SK-N-SH (cell line): ENCODE data around the gene ITIH5. TPM values are rescaled to one million over a fixed set of nuclear protein-coding genes. Genes with fewer than 3 reads are reported as not detected.

Source experiments
- CTCF ChIA-PET: fragments of 300-600, 350-600 bp; formaldehyde crosslinking; extraction: SDS; loops from one replicate; lab custom pipeline; 2021; lab: Yijun Ruan, JAX
- POLR2A ChIA-PET: fragments of 350-600 bp; sonication (Branson Sonifier 250); formaldehyde crosslinking; extraction: SDS; loops from one replicate; lab custom pipeline; 2020; ENCODE audit warnings: antibody characterized with exemption, inconsistent platforms; lab: Yijun Ruan, JAX
- DNase-seq: peaks from one replicate; pipeline ENCODE4 v3.0.0; 2012
- H2AFZ ChIP-seq: fragments of 200-600 bp; sonication (generic); 2 replicates; pipeline ENCODE4 v1.8.1; 2016; ENCODE audit warnings: antibody characterized with exemption, mild to moderate bottlenecking, low read depth
- H3F3A ChIP-seq: fragments of 200-600 bp; sonication (generic); replicated peaks from 2 replicates; pipeline ENCODE3; 2016; ENCODE audit warnings: antibody characterized with exemption, mild to moderate bottlenecking; ENCODE audit not compliant: insufficient read depth
- H3K27ac ChIP-seq, 2 experiments: fragments of 200-500 bp in 1 of 2; fragments of 200-600 bp in 1 of 2; sonication (Bioruptor generic) in 1 of 2; sonication (generic), shearing (Covaris generic) in 1 of 2; 2 replicates each; pipeline versions ENCODE4 v1.5.1 to v1.6.1; 2014 to 2016; ENCODE audit warnings: low read depth in 2 of 2, inconsistent platforms in 1 of 2, low read length in 1 of 2, mild to moderate bottlenecking in 1 of 2, mixed read lengths in 1 of 2
- H3K27me3 ChIP-seq: fragments of 200-600 bp; sonication (generic), shearing (Covaris generic); 2 replicates; pipeline ENCODE4 v1.6.1; 2016; ENCODE audit warnings: mixed run types; ENCODE audit not compliant: insufficient read depth
- H3K36me3 ChIP-seq, 2 experiments: fragments of 200-500 bp in 1 of 2; fragments of 200-600 bp in 1 of 2; sonication (Bioruptor generic) in 1 of 2; sonication (generic) in 1 of 2; replicated peaks in 1 of 2; 2 replicates each; pipeline versions ENCODE3 to v1.5.1; 2014 to 2016; ENCODE audit warnings: low read length in 1 of 2, mild to moderate bottlenecking in 1 of 2; ENCODE audit not compliant: insufficient read depth in 2 of 2, control insufficient read depth in 1 of 2
- H3K4me1 ChIP-seq, 2 experiments: fragments of 200-500 bp in 1 of 2; fragments of 200-600 bp in 1 of 2; sonication (Bioruptor generic) in 1 of 2; sonication (generic), shearing (Covaris generic) in 1 of 2; 2 replicates each; pipeline versions ENCODE4 v1.5.1 to v1.6.1; 2014 to 2016; ENCODE audit warnings: low read depth in 1 of 2, low read length in 1 of 2, mixed run types in 1 of 2; ENCODE audit not compliant: insufficient read depth in 2 of 2, control insufficient read depth in 1 of 2
- H3K4me2 ChIP-seq: fragments of 200-600 bp; sonication (generic), shearing (Covaris generic); 2 replicates; pipeline ENCODE4 v1.6.1; 2017; ENCODE audit warnings: mixed run types
- H3K4me3 ChIP-seq, 2 experiments: fragments of 200-500 bp in 1 of 2; fragments of 200-600 bp in 1 of 2; sonication (Bioruptor generic) in 1 of 2; sonication (generic), shearing (Covaris generic) in 1 of 2; 2 replicates each; pipeline versions ENCODE4 v1.5.1 to v1.8.1; 2014 to 2016; ENCODE audit warnings: low read depth in 2 of 2, inconsistent platforms in 1 of 2, low read length in 1 of 2, mild to moderate bottlenecking in 1 of 2, mixed read lengths in 1 of 2, moderate library complexity in 1 of 2
- H3K79me2 ChIP-seq: fragments of 200-600 bp; sonication (generic); 2 replicates; pipeline ENCODE4 v1.8.1; 2017; ENCODE audit warnings: mild to moderate bottlenecking; ENCODE audit not compliant: insufficient read depth
- H3K9ac ChIP-seq: fragments of 200-600 bp; sonication (generic); 2 replicates; pipeline ENCODE4 v1.6.1; 2017; ENCODE audit warnings: mixed run types
- H3K9me2 ChIP-seq: fragments of 200-600 bp; sonication (generic); 2 replicates; pipeline ENCODE4 v1.6.1; 2017; ENCODE audit warnings: mixed run types
- H3K9me3 ChIP-seq: fragments of 200-600 bp; sonication (generic); 2 replicates; pipeline ENCODE4 v1.6.1; 2017; ENCODE audit warnings: mixed run types, mild to moderate bottlenecking, moderate library complexity
- H4K20me1 ChIP-seq: fragments of 200-600 bp; sonication (generic); 2 replicates; pipeline ENCODE4 v1.6.1; 2017; ENCODE audit warnings: mild to moderate bottlenecking, mixed run types; ENCODE audit not compliant: insufficient read depth
- ELF1 ChIP-seq: IDR thresholded peaks from 2 replicates; pipeline ENCODE4 v1.4.0; 2012
- EP300 ChIP-seq, 2 experiments: IDR thresholded peaks; 2 replicates each; pipeline versions ENCODE4 v1.4.0 to v1.6.1; 2012; ENCODE audit warnings: borderline replicate concordance in 1 of 2, low read depth in 1 of 2, low read length in 1 of 2
- EZH2phosphoT487 ChIP-seq: fragments of 200-600 bp; sonication (generic); IDR thresholded peaks from 2 replicates; pipeline ENCODE4 v1.6.1; 2017; ENCODE audit warnings: low read depth, mixed run types, mild to moderate bottlenecking, antibody characterized with exemption, moderate library complexity, borderline replicate concordance
- FOSL2 ChIP-seq: IDR thresholded peaks from 2 replicates; pipeline ENCODE4 v1.4.0; 2012; ENCODE audit warnings: low read depth, mild to moderate bottlenecking, moderate library complexity, borderline replicate concordance
- FOXJ3 ChIP-seq: sonication (generic); formaldehyde crosslinking; IDR thresholded peaks from 2 replicates; pipeline ENCODE4 v1.5.1; 2020; ENCODE audit warnings: mild to moderate bottlenecking, missing genetic modification reagents
- MEF2A ChIP-seq: IDR thresholded peaks from 2 replicates; pipeline ENCODE4 v1.4.0; 2012; ENCODE audit warnings: low read depth, borderline replicate concordance
- NFIC ChIP-seq: IDR thresholded peaks from 2 replicates; pipeline ENCODE4 v1.4.0; 2012; ENCODE audit warnings: borderline replicate concordance
- RAD21 ChIP-seq: IDR thresholded peaks from 2 replicates; pipeline ENCODE4 v1.6.1; 2012; ENCODE audit warnings: mild to moderate bottlenecking, low read length
- REST ChIP-seq: IDR thresholded peaks from 2 replicates; pipeline ENCODE4 v1.6.1; 2012; ENCODE audit warnings: mild to moderate bottlenecking, low read depth, low read length, moderate library complexity
- TAF1 ChIP-seq: IDR thresholded peaks from 2 replicates; pipeline ENCODE4 v1.6.1; 2012; ENCODE audit warnings: low read depth, mild to moderate bottlenecking, low read length, moderate library complexity, borderline replicate concordance
- YY1 ChIP-seq: IDR thresholded peaks from 2 replicates; pipeline ENCODE4 v1.4.0; 2012; ENCODE audit warnings: low read depth, mild to moderate bottlenecking
- WGBS: methylation state at CpG from one replicate; pipeline ENCODE4 v1.1.6; 2017; ENCODE audit warnings: low lambda C conversion rate; 5-methylcytosine and 5-hydroxymethylcytosine counted together
- polyA plus RNA-seq, 3 experiments: library from polyadenylated mRNA; depleted of rRNA; stranded (reverse); fragments of >200 nt; gene quantifications; 2 replicates each; pipeline ENCODE4 v1.2.3, GENCODE V29; 2012
- TF ChIP-seq, protein P1 (sequence below): IDR thresholded peaks from 2 replicates; pipeline ENCODE4 v1.4.0; 2012; ENCODE audit warnings: low read depth
- TF ChIP-seq, protein P2 (sequence below): IDR thresholded peaks from 2 replicates; pipeline ENCODE4 v1.4.0; 2012; ENCODE audit warnings: low read depth, borderline replicate concordance

The ITIH5 gene
- polyA plus RNA-seq, 1 of the 3 experiments (the other 2 are of a cell fraction) = 0.07 TPM

DNA sequence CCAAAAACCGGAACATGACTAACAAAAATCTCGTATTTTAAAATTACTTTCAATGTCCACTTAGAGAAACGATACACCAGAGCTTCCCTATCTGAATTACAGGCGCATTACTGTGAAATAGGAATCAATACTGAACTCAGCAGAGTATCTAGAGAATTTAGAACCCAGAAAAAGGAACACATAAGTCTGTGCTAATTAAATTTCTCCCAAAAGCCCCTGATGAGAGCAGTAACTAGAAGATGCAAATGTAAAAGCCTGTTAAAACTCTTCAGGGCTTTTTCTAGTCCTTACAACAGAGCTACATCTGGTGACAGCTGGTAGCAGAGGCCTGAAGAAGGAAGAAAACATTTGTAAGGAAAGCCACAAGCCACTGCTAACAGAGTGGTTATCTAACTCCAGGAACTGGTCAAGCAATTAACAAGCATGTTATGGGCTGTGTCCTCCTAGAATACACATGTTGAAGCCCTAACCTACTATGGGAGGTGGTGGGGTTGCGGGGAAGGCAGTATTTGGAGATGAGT, 24.2 kb downstream of the ITIH5 start:
- Histone ChIP-seq H3K27me3 (no peaks in the 10 kb centered on the region), H3K4me3 (no peak overlapping the region), H3K4me1 (no peaks in the 10 kb centered on the region), H4K20me1 (no peaks in the 10 kb centered on the region), H3K27ac (no peak overlapping the region), H2AFZ (no peak overlapping the region), H3K79me2 (no peaks in the 10 kb centered on the region), H3K9ac (no peak overlapping the region), H3F3A (no peaks in the 10 kb centered on the region), H3K9me2 (no peaks in the 10 kb centered on the region), H3K4me2 (no peak overlapping the region), H3K9me3 (no peaks in the 10 kb centered on the region; the same call in 1 of the 2 replicates), H3K36me3 (no peaks in the 10 kb centered on the region)
- TF ChIP-seq NFIC (no peak), FOXJ3 (CRISPR knock-in tag) (no peak), EZH2phosphoT487 (no peak), ELF1 (no peak), YY1 (no peak), TAF1 (no peak), RAD21 (no peak), MEF2A (no peak), REST (no peak), FOSL2 (no peak), EP300 (IDR thresholded peaks at IDR 0.05; ENCODE audit: borderline replicate concordance in 1 of 2, low read depth in 1 of 2, low read length in 1 of 2) (no peak)
- TF ChIP-seq, protein P1, sequence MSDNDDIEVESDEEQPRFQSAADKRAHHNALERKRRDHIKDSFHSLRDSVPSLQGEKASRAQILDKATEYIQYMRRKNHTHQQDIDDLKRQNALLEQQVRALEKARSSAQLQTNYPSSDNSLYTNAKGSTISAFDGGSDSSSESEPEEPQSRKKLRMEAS = no peak
- TF ChIP-seq, protein P2, sequence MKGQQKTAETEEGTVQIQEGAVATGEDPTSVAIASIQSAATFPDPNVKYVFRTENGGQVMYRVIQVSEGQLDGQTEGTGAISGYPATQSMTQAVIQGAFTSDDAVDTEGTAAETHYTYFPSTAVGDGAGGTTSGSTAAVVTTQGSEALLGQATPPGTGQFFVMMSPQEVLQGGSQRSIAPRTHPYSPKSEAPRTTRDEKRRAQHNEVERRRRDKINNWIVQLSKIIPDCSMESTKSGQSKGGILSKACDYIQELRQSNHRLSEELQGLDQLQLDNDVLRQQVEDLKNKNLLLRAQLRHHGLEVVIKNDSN = no peak
- 16% methylated on average over 5 of the region's 5 CpGs for WGBS
- ChIA-PET CTCF (interaction anchor here (1.1 to 1.7 kb wide), 2 partner anchors 10 to 117 kb away, joined by 4 read pairs; no protein-coding TSS in a partner anchor), POLR2A (no interaction called here)
- no peak for DNase-seq
